CD14-positive monocyte (primary cell): ENCODE measurements around the gene SRF. TPM values are rescaled to one million over a fixed set of nuclear protein-coding genes. Genes with fewer than 3 reads are reported as not detected.

Experiments used
- DNase-seq, 3 donors: peaks; one replicate each; pipeline ENCODE4 v3.0.0-alpha.2; 2011 to 2022
- H2AFZ ChIP-seq: 2 replicates; pipeline ENCODE4 v1.6.0; 2012; ENCODE audit warnings: mild to moderate bottlenecking, low read depth, low read length, inconsistent platforms; ENCODE audit not compliant: insufficient read depth, poor library complexity, severe bottlenecking
- H3K27ac ChIP-seq, 2 donors: 1 replicate in 1 of 2; 2 replicates in 1 of 2; pipeline ENCODE4 v1.5.1; 2012 to 2013; ENCODE audit warnings: low read length in 2 of 2, control low read depth in 1 of 2, inconsistent platforms in 1 of 2, low read depth in 1 of 2, mild to moderate bottlenecking in 1 of 2
- H3K27me3 ChIP-seq, 2 donors: one replicate each; pipeline versions ENCODE4 v1.6.0 to v1.6.1; 2011 to 2013; ENCODE audit warnings: low read length in 2 of 2; ENCODE audit not compliant: control insufficient read depth in 2 of 2, insufficient read depth in 2 of 2
- H3K36me3 ChIP-seq, 2 donors: replicated peaks in 1 of 2; 1 replicate in 1 of 2; 2 replicates in 1 of 2; pipeline versions ENCODE4 v1.5.1 to v1.6.1; 2012 to 2013; ENCODE audit warnings: low read length in 2 of 2, control low read depth in 1 of 2, inconsistent platforms in 1 of 2, mild to moderate bottlenecking in 1 of 2; ENCODE audit not compliant: insufficient read depth in 2 of 2, control insufficient read depth in 1 of 2
- H3K4me1 ChIP-seq, 2 donors: 1 replicate in 1 of 2; 2 replicates in 1 of 2; pipeline versions ENCODE4 v1.5.1 to v1.6.1; 2012 to 2013; ENCODE audit warnings: low read length in 2 of 2, control low read depth in 1 of 2, inconsistent platforms in 1 of 2, mild to moderate bottlenecking in 1 of 2, moderate library complexity in 1 of 2; ENCODE audit not compliant: insufficient read depth in 2 of 2, control insufficient read depth in 1 of 2
- H3K4me2 ChIP-seq: replicated peaks from 2 replicates; pipeline ENCODE3; 2012; ENCODE audit warnings: low read length, moderate library complexity, mild to moderate bottlenecking; ENCODE audit not compliant: poor library complexity, severe bottlenecking; ENCODE audit errors: extremely low read depth
- H3K4me3 ChIP-seq, 3 experiments: fragments of 200-600 bp in 1 of 3; sonication (generic) in 1 of 3; replicated peaks in 1 of 3; 1 replicate in 2 of 3; 2 replicates in 1 of 3; pipeline ENCODE4 v1.5.1; 2011 to 2013; ENCODE audit warnings: low read length in 3 of 3, mild to moderate bottlenecking in 3 of 3, control low read depth in 2 of 3, low read depth in 2 of 3, inconsistent platforms in 1 of 3, moderate library complexity in 1 of 3
- H3K79me2 ChIP-seq: 2 replicates; pipeline ENCODE4 v1.6.0; 2012; ENCODE audit warnings: mild to moderate bottlenecking, control low read depth, inconsistent platforms, low read length, moderate library complexity; ENCODE audit not compliant: insufficient read depth
- H3K9ac ChIP-seq: 2 replicates; pipeline ENCODE4 v1.6.0; 2017; ENCODE audit warnings: low read length, mild to moderate bottlenecking; ENCODE audit not compliant: insufficient read depth, poor library complexity, severe bottlenecking
- H3K9me3 ChIP-seq, 2 donors: replicated peaks in 1 of 2; 1 replicate in 1 of 2; 2 replicates in 1 of 2; pipeline versions ENCODE4 v1.5.1 to v1.6.1; 2012 to 2013; ENCODE audit warnings: low read length in 2 of 2, control low read depth in 1 of 2; ENCODE audit not compliant: control insufficient read depth in 1 of 2, insufficient read depth in 1 of 2
- H4K20me1 ChIP-seq: 2 replicates; pipeline ENCODE4 v1.6.0; 2012; ENCODE audit warnings: mild to moderate bottlenecking, low read length, control low read depth, moderate library complexity; ENCODE audit not compliant: insufficient read depth
- H3K27ac Mint-ChIP-seq, 7 donors: one replicate each; pipeline ENCODE4 v1.8.0; 2020; ENCODE audit warnings: mild to moderate bottlenecking in 7 of 7, mixed read lengths in 7 of 7, moderate library complexity in 6 of 7, inconsistent platforms in 2 of 7
- H3K27me3 Mint-ChIP-seq, 3 donors: one replicate each; pipeline ENCODE4 v1.8.0; 2021 to 2022; ENCODE audit warnings: low read depth in 3 of 3, mild to moderate bottlenecking in 3 of 3, mixed read lengths in 3 of 3, moderate library complexity in 3 of 3, inconsistent platforms in 1 of 3
- H3K36me3 Mint-ChIP-seq, 2 donors: one replicate each; pipeline ENCODE4 v1.8.0; 2020; ENCODE audit warnings: mixed read lengths in 2 of 2, inconsistent platforms in 1 of 2, mild to moderate bottlenecking in 1 of 2
- H3K4me1 Mint-ChIP-seq: one replicate; pipeline ENCODE4 v1.8.0; 2020; ENCODE audit warnings: mild to moderate bottlenecking, mixed read lengths
- H3K4me3 Mint-ChIP-seq, 2 donors: one replicate each; pipeline ENCODE4 v1.8.0; 2020; ENCODE audit warnings: mild to moderate bottlenecking in 2 of 2, mixed read lengths in 2 of 2, moderate library complexity in 1 of 2
- H3K9me3 Mint-ChIP-seq, 7 donors: one replicate each; pipeline ENCODE4 v1.8.0; 2020 to 2022; ENCODE audit warnings: mixed read lengths in 7 of 7, mild to moderate bottlenecking in 6 of 7, moderate library complexity in 6 of 7, inconsistent platforms in 2 of 7
- CTCF ChIP-seq: fragments of 200-600 bp; IDR thresholded peaks from one replicate; pipeline ENCODE4 v1.8.0; 2022; ENCODE audit warnings: antibody characterized with exemption, mild to moderate bottlenecking
- WGBS: methylation state at CpG from one replicate; pipeline ENCODE4 v1.1.5; 2013; ENCODE audit warnings: missing lambda C conversion rate; ENCODE audit not compliant: insufficient coverage; 5-methylcytosine and 5-hydroxymethylcytosine counted together
- intact Hi-C, 2 donors: fragments of 100-400 bp; cut with micrococcal nuclease; formaldehyde crosslinking; loops; one replicate each; pipeline versions ENCODE4 v1.15.0 to v1.15.1; 2023
- polyA plus RNA-seq, 3 donors: library from polyadenylated mRNA; depleted of rRNA in 1 of 3; unstranded in 2 of 3; stranded (reverse) in 1 of 3; fragments of 300-500 nt in 2 of 3; fragments of >200 nt in 1 of 3; fragmentation: Illumina TruSeq in 2 of 3; gene quantifications; 1 replicate in 2 of 3; 2 replicates in 1 of 3; pipeline ENCODE4 v1.2.3, GENCODE V29; 2012 to 2021

Gene SRF
- polyA plus RNA-seq, 3 donors, result 3.6 to 26.9 (median 3.8) TPM

GRCh38 chr6:43125119-43125518, 46.0 kb upstream of the SRF start:
- H3K9me3 Mint-ChIP-seq, result no peaks in the 10 kb centered on the region
- Histone ChIP-seq H3K27me3 (no peaks in the 10 kb centered on the region), H2AFZ (no peak overlapping the region), H3K36me3 (no peaks in the 10 kb centered on the region), H3K79me2 (no peaks in the 10 kb centered on the region), H3K4me2 (no peak overlapping the region), H3K9me3 (no peaks in the 10 kb centered on the region), H3K9ac (no peak overlapping the region), H3K4me1 (no peaks in the 10 kb centered on the region), H3K27ac (no peak overlapping the region), H3K4me3 (no peak overlapping the region), H4K20me1 (no peaks in the 10 kb centered on the region)
- H3K4me1 Mint-ChIP-seq, result peaks cover 3% of the 10 kb centered on the region
- no peak overlapping the region for H3K27ac Mint-ChIP-seq
- TF ChIP-seq CTCF, result no peak
- intact Hi-C loops, result no loop called here
- peaks cover 0 to 3% (median 0%) of the 10 kb centered on the region in 3 donors for H3K27me3 Mint-ChIP-seq
- DNase-seq, result no peak
- WGBS, result 72% methylated on average over 3 of the region's 6 CpGs
- no peak overlapping the region for H3K4me3 Mint-ChIP-seq
- no peaks in the 10 kb centered on the region for H3K36me3 Mint-ChIP-seq

DNA sequence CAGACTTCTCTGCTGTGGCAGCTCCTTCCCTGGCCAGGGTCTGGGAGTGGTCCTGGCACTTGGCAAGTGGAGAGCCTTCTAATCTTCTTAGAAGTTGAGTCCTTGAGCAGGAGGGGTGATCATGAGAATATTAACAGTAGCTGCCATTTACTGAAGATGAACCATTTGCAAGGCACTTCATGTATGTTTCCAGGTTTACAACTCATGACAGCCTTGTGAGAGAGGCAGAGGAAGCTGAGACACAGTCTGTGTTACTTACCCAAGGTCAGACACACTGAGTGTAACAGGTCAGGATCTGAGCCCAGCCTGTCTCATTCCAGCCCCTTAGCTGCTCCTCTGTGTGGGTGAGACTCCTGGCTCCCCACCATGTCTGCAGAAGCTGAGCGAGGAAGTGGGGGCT, 45.5 kb upstream of the SRF start:
- Histone ChIP-seq H3K9me3 (no peaks in the 10 kb centered on the region), H3K4me1 (no peaks in the 10 kb centered on the region), H3K9ac (no peak overlapping the region), H3K4me3 (no peak overlapping the region), H3K4me2 (no peak overlapping the region), H4K20me1 (no peaks in the 10 kb centered on the region), H3K79me2 (no peaks in the 10 kb centered on the region), H3K27me3 (no peaks in the 10 kb centered on the region), H2AFZ (no peak overlapping the region), H3K36me3 (no peaks in the 10 kb centered on the region), H3K27ac (no peak overlapping the region)
- H3K27me3 Mint-ChIP-seq, result peaks cover 0 to 3% (median 0%) of the 10 kb centered on the region in 3 donors
- TF ChIP-seq CTCF, result no peak
- intact Hi-C loops, result no loop called here
- H3K4me1 Mint-ChIP-seq, result peaks cover 3% of the 10 kb centered on the region
- no peak overlapping the region for H3K4me3 Mint-ChIP-seq
- no peaks in the 10 kb centered on the region for H3K36me3 Mint-ChIP-seq
- no peak overlapping the region for H3K27ac Mint-ChIP-seq
- no peak for DNase-seq
- no peaks in the 10 kb centered on the region for H3K9me3 Mint-ChIP-seq
- WGBS, result 100% methylated on average over 1 of the region's 1 CpG
